Fibroblast of upper back skin (primary cell): Measurements from ENCODE around the gene GGA1.
"Not testable (repeated sequence)": the region's sequence is repeated elsewhere in the genome, so short reads cannot be mapped to it uniquely, and the experiment has no call there.

Experiments used
- DNase-seq: peaks from one replicate; pipeline ENCODE4 v3.0.0-alpha.2; 2013

Gene GGA1

GRCh38 chr22:37571258-37571991 is 37.2 kb upstream of the GGA1 start:
- DNase-seq, result no peak

GRCh38 chr22:37571992-37572373 is 36.7 kb upstream of the GGA1 start:
- no peak for DNase-seq

- DNase-seq, result no peak
These were observed 33.1 kb upstream of the GGA1 start for GRCh38 chr22:37575490-37576003.

GRCh38 chr22:37578002-37578401 is 30.6 kb upstream of the GGA1 start:
- no peak for DNase-seq

GRCh38 chr22:37581504-37581903 is 27.1 kb upstream of the GGA1 start:
- no peak for DNase-seq

- DNase-seq, result no peak
These were observed 26.1 kb upstream of the GGA1 start for GRCh38 chr22:37582526-37582925.

- no peak for DNase-seq
These were observed 20.0 kb upstream of the GGA1 start for GRCh38 chr22:37588546-37589215.

GRCh38 chr22:37589636-37590035 is 19.0 kb upstream of the GGA1 start:
- DNase-seq, result no peak

GRCh38 chr22:37591081-37591480 is 17.6 kb upstream of the GGA1 start:
- DNase-seq, result not testable (repeated sequence)

GRCh38 chr22:37591823-37592404 is 16.7 kb upstream of the GGA1 start:
- no peak for DNase-seq

GRCh38 chr22:37594237-37594636 is 14.4 kb upstream of the GGA1 start:
- DNase-seq, result no peak

GRCh38 chr22:37599153-37599552 is 9.5 kb upstream of the GGA1 start:
- DNase-seq, result no peak

- no peak for DNase-seq
These were observed 7.5 kb upstream of the GGA1 start for GRCh38 chr22:37601203-37601539.

GRCh38 chr22:37601540-37602442 is 6.8 kb upstream of the GGA1 start:
- DNase-seq, result peak; percentile 40

GRCh38 chr22:37602546-37603277 is 5.9 kb upstream of the GGA1 start:
- DNase-seq, result not testable (repeated sequence)

GRCh38 chr22:37604074-37604473 is 4.6 kb upstream of the GGA1 start:
- no peak for DNase-seq

- no peak for DNase-seq
These were observed 3.8 kb upstream of the GGA1 start for GRCh38 chr22:37604875-37605274.

- DNase-seq, result peak; percentile 56
These were observed 1.4 kb upstream of the GGA1 start for GRCh38 chr22:37607010-37607934.

- DNase-seq, result no peak
These were observed 628 bp upstream of the GGA1 start for GRCh38 chr22:37607935-37608476.

- DNase-seq, result peak; percentile 13
These were observed 862 bp downstream of the GGA1 start for GRCh38 chr22:37609240-37610152.
